ENCODE measurements around the gene CACNG7.

DNA sequence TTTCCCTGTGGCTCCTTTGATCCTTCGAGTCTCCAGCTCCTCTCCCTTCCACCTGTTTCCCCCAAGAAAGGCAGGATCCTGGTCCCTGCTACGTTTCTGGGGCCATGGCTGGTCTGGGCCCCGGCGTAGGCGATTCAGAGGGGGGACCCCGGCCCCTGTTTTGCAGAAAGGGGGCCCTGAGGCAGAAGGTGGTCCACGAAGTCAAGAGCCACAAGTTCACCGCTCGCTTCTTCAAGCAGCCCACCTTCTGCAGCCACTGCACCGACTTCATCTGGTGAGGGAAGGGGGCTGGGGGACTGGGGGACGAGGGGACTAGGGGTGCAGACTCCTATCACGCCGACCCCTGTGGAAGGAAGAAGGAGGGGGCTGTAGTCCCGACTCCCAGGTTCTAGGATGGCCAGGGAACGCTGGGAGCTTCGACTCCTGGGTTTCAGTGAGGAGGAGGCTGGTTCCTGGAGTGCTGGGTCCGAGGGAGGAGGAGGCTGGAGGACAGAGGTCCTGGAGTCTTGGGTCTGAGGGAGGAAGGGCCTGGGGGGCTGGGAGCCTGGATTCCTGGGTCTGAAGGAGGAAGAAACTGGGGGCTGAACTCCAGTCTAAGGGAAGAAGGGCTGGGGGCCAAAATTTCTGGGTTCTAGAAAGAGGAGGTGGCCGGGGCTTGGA, 26.6 kb upstream of the CACNG7 start:
- TF ChIP-seq, protein P1, sequence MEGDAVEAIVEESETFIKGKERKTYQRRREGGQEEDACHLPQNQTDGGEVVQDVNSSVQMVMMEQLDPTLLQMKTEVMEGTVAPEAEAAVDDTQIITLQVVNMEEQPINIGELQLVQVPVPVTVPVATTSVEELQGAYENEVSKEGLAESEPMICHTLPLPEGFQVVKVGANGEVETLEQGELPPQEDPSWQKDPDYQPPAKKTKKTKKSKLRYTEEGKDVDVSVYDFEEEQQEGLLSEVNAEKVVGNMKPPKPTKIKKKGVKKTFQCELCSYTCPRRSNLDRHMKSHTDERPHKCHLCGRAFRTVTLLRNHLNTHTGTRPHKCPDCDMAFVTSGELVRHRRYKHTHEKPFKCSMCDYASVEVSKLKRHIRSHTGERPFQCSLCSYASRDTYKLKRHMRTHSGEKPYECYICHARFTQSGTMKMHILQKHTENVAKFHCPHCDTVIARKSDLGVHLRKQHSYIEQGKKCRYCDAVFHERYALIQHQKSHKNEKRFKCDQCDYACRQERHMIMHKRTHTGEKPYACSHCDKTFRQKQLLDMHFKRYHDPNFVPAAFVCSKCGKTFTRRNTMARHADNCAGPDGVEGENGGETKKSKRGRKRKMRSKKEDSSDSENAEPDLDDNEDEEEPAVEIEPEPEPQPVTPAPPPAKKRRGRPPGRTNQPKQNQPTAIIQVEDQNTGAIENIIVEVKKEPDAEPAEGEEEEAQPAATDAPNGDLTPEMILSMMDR (conservative IDR thresholded peaks at IDR 0.05; ENCODE audit: low read length) = no peak
- TF ChIP-seq EZH2phosphoT487 (IDR thresholded peaks at IDR 0.05; ENCODE audit: borderline replicate concordance) = no peak
